ENCODE results near the gene MRM2. TPM values are rescaled to one million over a fixed set of nuclear protein-coding genes. Genes with fewer than 3 reads are reported as not detected.

Gene MRM2
- total and polyA plus RNA-seq, 12 donors = 16.8 to 36.7 (median 25.7) TPM

- peak in 2 of 7 donors; percentile 1 to 3 for DNase-seq
- TF ChIP-seq, protein P1, sequence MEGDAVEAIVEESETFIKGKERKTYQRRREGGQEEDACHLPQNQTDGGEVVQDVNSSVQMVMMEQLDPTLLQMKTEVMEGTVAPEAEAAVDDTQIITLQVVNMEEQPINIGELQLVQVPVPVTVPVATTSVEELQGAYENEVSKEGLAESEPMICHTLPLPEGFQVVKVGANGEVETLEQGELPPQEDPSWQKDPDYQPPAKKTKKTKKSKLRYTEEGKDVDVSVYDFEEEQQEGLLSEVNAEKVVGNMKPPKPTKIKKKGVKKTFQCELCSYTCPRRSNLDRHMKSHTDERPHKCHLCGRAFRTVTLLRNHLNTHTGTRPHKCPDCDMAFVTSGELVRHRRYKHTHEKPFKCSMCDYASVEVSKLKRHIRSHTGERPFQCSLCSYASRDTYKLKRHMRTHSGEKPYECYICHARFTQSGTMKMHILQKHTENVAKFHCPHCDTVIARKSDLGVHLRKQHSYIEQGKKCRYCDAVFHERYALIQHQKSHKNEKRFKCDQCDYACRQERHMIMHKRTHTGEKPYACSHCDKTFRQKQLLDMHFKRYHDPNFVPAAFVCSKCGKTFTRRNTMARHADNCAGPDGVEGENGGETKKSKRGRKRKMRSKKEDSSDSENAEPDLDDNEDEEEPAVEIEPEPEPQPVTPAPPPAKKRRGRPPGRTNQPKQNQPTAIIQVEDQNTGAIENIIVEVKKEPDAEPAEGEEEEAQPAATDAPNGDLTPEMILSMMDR (IDR thresholded peaks at IDR 0.05) = no peak
- no peak for TF ChIP-seq POLR2A (IDR thresholded peaks at IDR 0.05)
- no peaks in the 10 kb centered on the region for H3K27me3 ChIP-seq
- peaks cover 0 to 10% of the 10 kb centered on the region in 2 donors for H3K36me3 ChIP-seq (replicated peaks in 1 of 2)
- 93 to 97% (median 95%) methylated on average over 9 to 13 of the region's 13 CpGs for WGBS, 4 donors
- no peak overlapping the region for H3K27ac ChIP-seq
- H3K4me3 ChIP-seq = no peak overlapping the region
- intact Hi-C loops (cut with DNase I) = no loop called here
- H3K9me3 ChIP-seq (replicated peaks in 1 of 3) = no peaks in the 10 kb centered on the region
- H3K4me1 ChIP-seq (replicated peaks in 1 of 2) = no peaks in the 10 kb centered on the region
Measured at GRCh38 chr7:2195400-2196246, 46.4 kb downstream of the MRM2 start.

DNA sequence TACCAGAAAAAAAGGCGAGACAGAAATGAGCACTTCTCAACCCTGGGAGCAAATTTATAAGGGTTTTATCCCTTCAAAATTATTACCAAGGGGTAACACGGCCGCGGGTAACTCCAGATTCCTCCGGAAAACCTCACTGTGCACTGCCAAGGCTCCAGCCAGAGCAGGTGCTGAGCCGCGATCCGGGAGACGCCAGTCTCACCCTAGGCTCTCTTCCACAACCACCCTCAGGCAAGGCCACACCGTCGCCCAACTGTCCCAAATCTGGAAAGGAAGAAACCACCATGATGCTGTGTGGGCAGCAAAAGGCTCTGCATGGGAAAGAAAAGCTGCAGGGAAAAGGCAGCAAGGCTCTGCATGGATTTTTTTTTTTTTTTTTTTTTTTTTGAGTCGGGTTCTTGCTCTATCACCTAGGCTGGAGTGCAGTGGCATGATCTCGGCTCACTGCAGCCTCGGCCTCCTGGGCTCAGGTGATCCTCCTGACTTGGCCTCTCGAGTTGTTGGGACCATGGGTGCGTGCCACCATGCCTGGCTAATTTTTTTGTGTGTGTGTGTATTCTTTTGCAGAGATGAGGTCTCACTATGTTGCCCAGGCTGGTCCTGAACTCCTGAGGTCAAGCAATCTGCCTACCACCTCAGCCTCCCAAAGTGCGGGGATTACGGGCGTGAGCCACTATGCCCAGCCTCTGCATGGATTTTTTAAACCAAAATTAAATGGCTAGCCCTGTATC is 48.3 kb downstream of the MRM2 start:
- intact Hi-C loops (cut with DNase I) = no loop called here
- Histone ChIP-seq H3K9me3 (replicated peaks in 1 of 3) (no peaks in the 10 kb centered on the region), H3K36me3 (replicated peaks in 1 of 2) (no peaks in the 10 kb centered on the region), H3K27ac (no peak overlapping the region), H3K4me1 (replicated peaks in 1 of 2) (no peaks in the 10 kb centered on the region), H3K4me3 (no peak overlapping the region), H3K27me3 (no peaks in the 10 kb centered on the region)
- 90 to 98% (median 96%) methylated on average over 16 to 19 of the region's 19 CpGs for WGBS, 4 donors
- TF ChIP-seq, protein P1 (IDR thresholded peaks at IDR 0.05) = no peak
- no peak for TF ChIP-seq POLR2A (IDR thresholded peaks at IDR 0.05)
- DNase-seq = no peak

GRCh38 chr7:2192831-2193534 is 49.0 kb downstream of the MRM2 start:
- no peak overlapping the region for H3K4me3 ChIP-seq
- no peaks in the 10 kb centered on the region for H3K9me3 ChIP-seq (replicated peaks in 1 of 3)
- WGBS, 4 donors = 86 to 92% (median 88%) methylated on average over 10 to 18 of the region's 18 CpGs
- H3K27ac ChIP-seq = no peak overlapping the region
- DNase-seq = no peak
- TF ChIP-seq, protein P1 (IDR thresholded peaks at IDR 0.05) = no peak
- no peak for TF ChIP-seq POLR2A (IDR thresholded peaks at IDR 0.05)
- no peaks in the 10 kb centered on the region for H3K36me3 ChIP-seq (replicated peaks in 1 of 2)
- no peaks in the 10 kb centered on the region for H3K4me1 ChIP-seq (replicated peaks in 1 of 2)
- H3K27me3 ChIP-seq = no peaks in the 10 kb centered on the region
- intact Hi-C loops (cut with DNase I) = no loop called here

GRCh38 chr7:2191016-2191415 is 51.0 kb downstream of the MRM2 start:
- H3K27me3 ChIP-seq = no peaks in the 10 kb centered on the region
- WGBS, 4 donors = 93 to 95% (median 95%) methylated on average over 9 of the region's 9 CpGs
- no peak for TF ChIP-seq POLR2A (IDR thresholded peaks at IDR 0.05)
- TF ChIP-seq, protein P1 (IDR thresholded peaks at IDR 0.05) = no peak
- no peaks in the 10 kb centered on the region for H3K9me3 ChIP-seq (replicated peaks in 1 of 3)
- H3K36me3 ChIP-seq (replicated peaks in 1 of 2) = no peaks in the 10 kb centered on the region
- no peaks in the 10 kb centered on the region for H3K4me1 ChIP-seq (replicated peaks in 1 of 2)
- no peak overlapping the region for H3K4me3 ChIP-seq
- no peak overlapping the region for H3K27ac ChIP-seq
- DNase-seq = no peak
- intact Hi-C loops (cut with DNase I) = no loop called here

Data from adrenal gland (tissue), 12 donors.